Measurements from ENCODE around the gene LRP3.

DNA sequence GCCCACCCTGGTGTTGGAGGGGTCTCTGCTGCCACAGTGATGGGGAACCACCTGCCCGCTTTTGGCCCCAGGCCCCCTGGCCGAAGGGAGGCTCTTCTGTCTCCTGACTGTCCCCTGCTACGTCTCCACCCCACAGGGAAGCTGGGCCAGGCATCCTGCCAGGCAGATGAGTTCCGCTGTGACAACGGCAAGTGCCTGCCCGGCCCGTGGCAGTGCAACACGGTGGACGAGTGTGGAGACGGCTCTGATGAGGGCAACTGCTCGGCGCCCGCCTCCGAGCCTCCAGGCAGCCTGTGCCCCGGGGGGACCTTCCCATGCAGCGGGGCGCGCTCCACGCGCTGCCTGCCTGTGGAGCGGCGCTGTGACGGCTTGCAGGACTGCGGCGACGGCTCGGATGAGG, 11.0 kb downstream of the LRP3 start:
- TF ChIP-seq, protein P1, sequence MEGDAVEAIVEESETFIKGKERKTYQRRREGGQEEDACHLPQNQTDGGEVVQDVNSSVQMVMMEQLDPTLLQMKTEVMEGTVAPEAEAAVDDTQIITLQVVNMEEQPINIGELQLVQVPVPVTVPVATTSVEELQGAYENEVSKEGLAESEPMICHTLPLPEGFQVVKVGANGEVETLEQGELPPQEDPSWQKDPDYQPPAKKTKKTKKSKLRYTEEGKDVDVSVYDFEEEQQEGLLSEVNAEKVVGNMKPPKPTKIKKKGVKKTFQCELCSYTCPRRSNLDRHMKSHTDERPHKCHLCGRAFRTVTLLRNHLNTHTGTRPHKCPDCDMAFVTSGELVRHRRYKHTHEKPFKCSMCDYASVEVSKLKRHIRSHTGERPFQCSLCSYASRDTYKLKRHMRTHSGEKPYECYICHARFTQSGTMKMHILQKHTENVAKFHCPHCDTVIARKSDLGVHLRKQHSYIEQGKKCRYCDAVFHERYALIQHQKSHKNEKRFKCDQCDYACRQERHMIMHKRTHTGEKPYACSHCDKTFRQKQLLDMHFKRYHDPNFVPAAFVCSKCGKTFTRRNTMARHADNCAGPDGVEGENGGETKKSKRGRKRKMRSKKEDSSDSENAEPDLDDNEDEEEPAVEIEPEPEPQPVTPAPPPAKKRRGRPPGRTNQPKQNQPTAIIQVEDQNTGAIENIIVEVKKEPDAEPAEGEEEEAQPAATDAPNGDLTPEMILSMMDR (IDR thresholded peaks at IDR 0.05 in 4 of 5, conservative IDR thresholded peaks at IDR 0.05 in 1 of 5), result no peak
- no peak for TF ChIP-seq POLR2A (IDR thresholded peaks at IDR 0.05)
